ENCODE data around the gene HEATR5B.
A peak's percentile ranks its signal among the peaks of the same experiment; 100 is the strongest.

HEATR5B gene

DNA sequence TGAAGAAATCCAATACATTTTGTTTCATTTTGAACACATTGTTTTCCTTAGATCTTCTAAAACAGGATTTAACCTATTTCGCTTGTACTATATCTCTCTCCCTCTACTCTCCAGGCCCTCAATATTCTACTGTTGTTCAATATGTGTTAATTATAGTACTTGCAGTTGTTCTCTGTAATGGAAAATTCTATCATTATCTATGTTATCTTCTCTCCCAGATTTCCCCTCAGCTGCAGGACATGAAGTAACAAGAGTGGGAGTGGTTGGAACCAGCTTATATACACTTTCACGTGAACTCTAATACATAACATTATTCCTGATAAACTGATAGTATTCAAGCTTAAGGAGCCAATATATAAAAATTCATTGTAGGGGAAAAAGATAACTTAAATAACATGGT is 110.9 kb downstream of the HEATR5B start:
- H3K4me3 ChIP-seq (ENCODE audit: low read depth, low read length), result no peak overlapping the region
- TF ChIP-seq, protein P1, sequence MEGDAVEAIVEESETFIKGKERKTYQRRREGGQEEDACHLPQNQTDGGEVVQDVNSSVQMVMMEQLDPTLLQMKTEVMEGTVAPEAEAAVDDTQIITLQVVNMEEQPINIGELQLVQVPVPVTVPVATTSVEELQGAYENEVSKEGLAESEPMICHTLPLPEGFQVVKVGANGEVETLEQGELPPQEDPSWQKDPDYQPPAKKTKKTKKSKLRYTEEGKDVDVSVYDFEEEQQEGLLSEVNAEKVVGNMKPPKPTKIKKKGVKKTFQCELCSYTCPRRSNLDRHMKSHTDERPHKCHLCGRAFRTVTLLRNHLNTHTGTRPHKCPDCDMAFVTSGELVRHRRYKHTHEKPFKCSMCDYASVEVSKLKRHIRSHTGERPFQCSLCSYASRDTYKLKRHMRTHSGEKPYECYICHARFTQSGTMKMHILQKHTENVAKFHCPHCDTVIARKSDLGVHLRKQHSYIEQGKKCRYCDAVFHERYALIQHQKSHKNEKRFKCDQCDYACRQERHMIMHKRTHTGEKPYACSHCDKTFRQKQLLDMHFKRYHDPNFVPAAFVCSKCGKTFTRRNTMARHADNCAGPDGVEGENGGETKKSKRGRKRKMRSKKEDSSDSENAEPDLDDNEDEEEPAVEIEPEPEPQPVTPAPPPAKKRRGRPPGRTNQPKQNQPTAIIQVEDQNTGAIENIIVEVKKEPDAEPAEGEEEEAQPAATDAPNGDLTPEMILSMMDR (IDR thresholded peaks at IDR 0.05; ENCODE audit: control insufficient read depth, extremely low read depth, insufficient read depth), result no peak
- no peak for DNase-seq (ENCODE audit: low read depth)

DNA sequence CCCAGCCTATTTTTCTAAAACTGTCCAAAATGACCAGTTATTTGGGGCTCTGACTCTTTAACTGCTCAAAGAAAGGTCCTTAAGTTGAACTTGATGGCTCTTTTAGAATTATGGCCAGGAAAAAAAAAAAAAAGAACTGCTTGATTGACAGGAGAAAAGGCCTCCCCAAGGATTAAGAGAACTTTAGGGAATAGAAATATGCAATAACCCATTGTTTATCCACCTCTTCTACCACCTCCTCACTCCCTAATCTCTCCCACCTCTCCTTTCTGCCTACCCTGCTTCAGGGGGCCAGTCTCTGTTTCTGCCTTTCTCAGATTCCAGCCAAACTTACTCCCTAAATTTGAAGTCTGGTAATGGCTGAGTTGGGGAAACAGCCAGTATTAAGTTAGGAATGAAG is 112.2 kb downstream of the HEATR5B start:
- no peak for DNase-seq (ENCODE audit: low read depth)
- TF ChIP-seq, protein P1 (IDR thresholded peaks at IDR 0.05; ENCODE audit: control insufficient read depth, extremely low read depth, insufficient read depth), result no peak
- no peak overlapping the region for H3K4me3 ChIP-seq (ENCODE audit: low read depth, low read length)

DNA sequence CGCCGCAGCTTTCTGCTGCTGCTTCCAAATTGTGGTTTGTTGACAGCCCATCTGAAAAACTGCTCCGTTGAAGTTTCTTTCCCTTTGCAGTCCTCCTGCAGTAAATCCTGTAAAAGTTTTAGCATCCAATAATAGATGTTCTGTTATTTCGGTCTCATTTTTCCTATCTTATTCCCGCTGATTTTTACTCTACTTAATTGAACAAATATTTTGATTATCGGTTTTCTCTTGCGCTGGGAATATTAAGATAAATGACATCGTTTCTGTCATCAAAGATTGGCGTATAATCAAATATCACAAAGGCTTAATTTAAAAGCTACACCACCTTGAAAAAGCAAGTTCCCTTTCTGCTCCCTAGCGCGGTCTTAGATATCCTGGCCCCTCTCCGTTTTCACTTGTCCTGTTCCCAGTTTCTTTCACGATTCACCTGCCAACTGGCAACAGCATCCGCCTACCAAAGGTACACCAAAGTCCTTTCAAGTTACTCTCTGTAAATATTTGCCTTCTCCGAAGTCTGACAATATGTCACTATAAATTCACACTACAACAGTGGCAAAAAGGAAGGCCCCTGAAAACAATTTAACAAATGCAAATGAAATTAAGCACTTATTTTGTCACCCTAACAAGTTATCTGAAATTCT is 116.8 kb downstream of the HEATR5B start:
- peak overlapping the region; percentile 58 for H3K4me3 ChIP-seq (ENCODE audit: low read depth, low read length)
- DNase-seq (ENCODE audit: low read depth), result peak; percentile 91
- TF ChIP-seq, protein P1 (IDR thresholded peaks at IDR 0.05; ENCODE audit: control insufficient read depth, extremely low read depth, insufficient read depth), result no peak

DNA sequence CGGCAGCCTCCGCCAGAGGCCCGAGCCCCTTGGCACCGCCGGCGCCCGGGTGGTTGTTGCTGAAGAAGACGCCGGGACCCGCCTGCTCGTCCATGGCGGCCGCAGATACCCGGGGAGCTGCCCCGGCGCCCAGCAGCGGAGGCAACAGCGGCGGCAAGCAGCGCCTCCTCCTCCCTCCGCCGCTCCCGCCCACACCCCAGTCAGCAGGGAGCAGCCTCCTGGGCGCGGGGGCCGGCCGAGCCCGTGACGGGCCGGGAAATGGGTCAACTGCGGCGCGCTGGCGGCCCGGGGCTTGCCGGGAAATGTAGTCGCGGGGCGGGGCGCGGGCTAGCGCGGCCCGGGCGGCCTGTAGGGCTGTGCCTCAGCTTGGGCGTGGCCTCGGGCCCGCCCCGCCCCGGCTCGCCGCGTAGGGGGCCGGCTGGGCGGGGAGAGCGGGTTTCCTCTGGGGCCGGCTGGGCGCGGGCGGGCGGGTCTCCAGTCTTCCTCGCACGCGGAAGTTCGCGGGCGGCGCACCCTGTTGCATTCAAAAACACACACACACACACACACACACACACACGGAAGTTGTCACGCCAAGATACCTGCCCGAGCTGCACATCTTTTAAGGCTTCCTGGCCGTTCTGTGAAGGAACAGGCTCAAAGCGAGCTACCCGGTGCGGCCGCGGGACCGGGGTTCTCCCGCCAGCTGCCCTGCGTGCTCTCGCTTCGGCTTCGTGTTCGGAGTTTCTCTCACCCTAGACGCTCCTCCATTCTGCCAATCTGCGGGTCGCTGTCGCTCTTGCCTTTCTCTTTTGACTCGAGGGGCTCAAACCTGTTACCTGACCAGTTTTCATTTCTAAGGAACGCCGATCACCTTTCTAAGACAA is 117.6 kb downstream of the HEATR5B start, which contains the start of gene STRN:
TSS of gene STRN (minus strand) at position 167 of the 866 bp plus-strand sequence. CDS start at position 94, 73 bp downstream.
- TF ChIP-seq, protein P1 (IDR thresholded peaks at IDR 0.05; ENCODE audit: control insufficient read depth, extremely low read depth, insufficient read depth), result no peak
- peak; percentile 76 for DNase-seq (ENCODE audit: low read depth)

DNA sequence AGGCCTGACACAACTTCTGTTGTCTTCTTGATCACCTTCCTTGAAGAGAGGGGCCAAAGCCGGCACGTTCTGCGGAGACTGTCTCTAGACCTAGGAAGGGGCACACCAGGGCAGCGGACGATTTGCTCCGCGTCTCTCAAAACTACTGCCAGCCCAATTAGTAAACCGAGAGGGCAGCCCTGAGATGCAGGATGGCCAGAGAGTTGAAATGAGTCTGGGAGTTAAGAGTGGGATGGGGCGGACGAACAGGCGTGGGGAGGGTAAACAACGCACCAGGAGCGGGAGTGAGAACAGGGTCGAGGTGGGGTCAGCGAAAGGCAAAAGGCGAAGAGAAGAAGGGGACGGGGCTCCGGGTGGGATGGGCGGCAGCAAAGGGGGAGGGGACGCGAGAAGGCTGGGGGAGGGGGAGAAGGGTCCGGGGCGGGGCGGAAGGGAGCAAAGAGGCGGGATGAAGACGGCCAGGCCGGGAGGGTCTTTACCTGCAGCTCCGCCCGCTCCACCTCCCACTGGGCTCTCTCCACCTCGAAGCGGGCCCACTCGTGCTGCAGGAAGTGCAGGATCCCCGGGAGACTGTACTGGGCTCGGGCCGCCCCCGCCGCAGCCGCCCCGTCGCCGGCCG is 118.3 kb downstream of the HEATR5B start:
- TF ChIP-seq, protein P1 (IDR thresholded peaks at IDR 0.05; ENCODE audit: control insufficient read depth, extremely low read depth, insufficient read depth), result no peak
- no peak for DNase-seq (ENCODE audit: low read depth)
- peak overlapping the region; percentile 62 for H3K4me3 ChIP-seq (ENCODE audit: low read depth, low read length)

More for the DNA sequence above, 117.6 kb downstream of the HEATR5B start, which contains the start of gene STRN:
- peak within 1 kb of the TSS; percentile 62 for H3K4me3 ChIP-seq (ENCODE audit: low read depth, low read length)

DNA sequence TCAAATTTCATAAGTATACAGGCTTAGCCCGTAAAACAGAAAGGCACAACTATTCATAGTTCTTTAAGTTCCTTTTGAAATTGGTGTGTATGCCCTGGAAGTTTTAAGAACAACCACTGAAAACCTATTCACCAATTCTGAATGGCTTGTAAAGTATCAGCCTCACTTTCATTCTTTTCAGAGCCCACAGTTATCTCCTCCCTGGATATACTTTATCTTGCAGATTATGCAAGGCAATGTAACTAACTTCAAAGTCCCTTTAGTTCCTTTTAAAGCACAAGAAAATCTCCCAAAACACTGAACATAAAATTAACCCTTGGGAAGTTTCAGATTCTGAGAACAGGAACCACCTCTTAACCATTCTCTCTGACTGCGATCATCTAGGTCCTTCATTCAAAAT is 119.0 kb downstream of the HEATR5B start:
- H3K4me3 ChIP-seq (ENCODE audit: low read depth, low read length), result peak overlapping the region; percentile 62
- DNase-seq (ENCODE audit: low read depth), result no peak
- TF ChIP-seq, protein P1 (IDR thresholded peaks at IDR 0.05; ENCODE audit: control insufficient read depth, extremely low read depth, insufficient read depth), result no peak
